Epithelial cell of umbilical artery (primary cell): ENCODE measurements around the gene SLC16A10. TPM values are rescaled to one million over a fixed set of nuclear protein-coding genes. Genes with fewer than 3 reads are reported as not detected.

Source experiments
- total RNA-seq: library from RNA; depleted of rRNA; stranded (reverse); fragments of >200 nt; gene quantifications from 2 replicates; pipeline ENCODE4 v1.2.3, GENCODE V29; 2014

The SLC16A10 gene, protein sequence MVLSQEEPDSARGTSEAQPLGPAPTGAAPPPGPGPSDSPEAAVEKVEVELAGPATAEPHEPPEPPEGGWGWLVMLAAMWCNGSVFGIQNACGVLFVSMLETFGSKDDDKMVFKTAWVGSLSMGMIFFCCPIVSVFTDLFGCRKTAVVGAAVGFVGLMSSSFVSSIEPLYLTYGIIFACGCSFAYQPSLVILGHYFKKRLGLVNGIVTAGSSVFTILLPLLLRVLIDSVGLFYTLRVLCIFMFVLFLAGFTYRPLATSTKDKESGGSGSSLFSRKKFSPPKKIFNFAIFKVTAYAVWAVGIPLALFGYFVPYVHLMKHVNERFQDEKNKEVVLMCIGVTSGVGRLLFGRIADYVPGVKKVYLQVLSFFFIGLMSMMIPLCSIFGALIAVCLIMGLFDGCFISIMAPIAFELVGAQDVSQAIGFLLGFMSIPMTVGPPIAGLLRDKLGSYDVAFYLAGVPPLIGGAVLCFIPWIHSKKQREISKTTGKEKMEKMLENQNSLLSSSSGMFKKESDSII
- total RNA-seq: not detected in 2 replicates

DNA sequence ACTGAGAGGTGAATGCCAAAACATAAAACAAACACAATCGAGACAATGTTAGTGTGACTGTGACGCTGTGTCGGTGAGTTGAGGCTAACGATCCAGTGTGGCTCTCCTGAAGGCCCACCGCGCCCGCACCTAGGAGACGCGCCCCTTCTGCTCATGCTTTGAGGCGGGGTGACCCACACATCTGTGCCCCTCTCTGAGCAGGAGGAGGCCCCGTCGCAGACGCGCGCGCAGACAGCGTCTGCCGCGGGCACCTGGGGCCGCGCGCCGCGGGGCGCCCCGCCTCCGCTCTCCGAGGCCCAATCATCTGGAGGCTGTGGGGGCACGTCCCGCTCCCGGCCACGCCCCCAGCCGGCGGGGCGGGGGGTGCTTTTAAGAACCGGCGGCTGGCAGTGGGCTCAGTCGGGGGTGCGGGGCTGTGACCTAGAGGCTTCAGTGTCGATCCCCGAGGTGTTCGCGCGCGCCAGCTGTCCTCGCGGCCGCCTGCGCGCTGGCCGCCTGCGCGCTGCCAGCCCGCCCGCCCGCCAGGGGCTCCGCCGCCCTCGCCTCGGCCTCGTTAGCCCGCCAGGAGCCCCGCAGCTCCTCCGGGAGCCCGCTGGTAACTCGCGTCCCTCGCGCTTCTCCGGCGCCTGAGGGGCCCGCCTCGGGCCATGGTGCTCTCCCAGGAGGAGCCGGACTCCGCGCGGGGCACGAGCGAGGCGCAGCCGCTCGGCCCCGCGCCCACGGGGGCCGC is at the start of gene SLC16A10:
TSS of gene SLC16A10 (plus strand) at position 398 of the 730 bp plus-strand sequence. CDS start at position 648, 250 bp downstream.

Other genes with a start within 250 kb of the SLC16A10 start
- gene AMD1, start 212.7 kb upstream of the SLC16A10 start, total RNA-seq: 72.3 and 81.5 TPM in 2 replicates
- 51.0 and 92.9 TPM in 2 replicates for gene GTF3C6, start 128.8 kb upstream of the SLC16A10 start, total RNA-seq
- gene RPF2, start 105.5 kb upstream of the SLC16A10 start, total RNA-seq: 17.5 and 39.7 TPM in 2 replicates